ENCODE results near the gene CMTM7. TPM values are rescaled to one million over a fixed set of nuclear protein-coding genes. Genes with fewer than 3 reads are reported as not detected.

The CMTM7 gene
- total RNA-seq, 1 donor from 2014 or later: 18.0 TPM

DNA sequence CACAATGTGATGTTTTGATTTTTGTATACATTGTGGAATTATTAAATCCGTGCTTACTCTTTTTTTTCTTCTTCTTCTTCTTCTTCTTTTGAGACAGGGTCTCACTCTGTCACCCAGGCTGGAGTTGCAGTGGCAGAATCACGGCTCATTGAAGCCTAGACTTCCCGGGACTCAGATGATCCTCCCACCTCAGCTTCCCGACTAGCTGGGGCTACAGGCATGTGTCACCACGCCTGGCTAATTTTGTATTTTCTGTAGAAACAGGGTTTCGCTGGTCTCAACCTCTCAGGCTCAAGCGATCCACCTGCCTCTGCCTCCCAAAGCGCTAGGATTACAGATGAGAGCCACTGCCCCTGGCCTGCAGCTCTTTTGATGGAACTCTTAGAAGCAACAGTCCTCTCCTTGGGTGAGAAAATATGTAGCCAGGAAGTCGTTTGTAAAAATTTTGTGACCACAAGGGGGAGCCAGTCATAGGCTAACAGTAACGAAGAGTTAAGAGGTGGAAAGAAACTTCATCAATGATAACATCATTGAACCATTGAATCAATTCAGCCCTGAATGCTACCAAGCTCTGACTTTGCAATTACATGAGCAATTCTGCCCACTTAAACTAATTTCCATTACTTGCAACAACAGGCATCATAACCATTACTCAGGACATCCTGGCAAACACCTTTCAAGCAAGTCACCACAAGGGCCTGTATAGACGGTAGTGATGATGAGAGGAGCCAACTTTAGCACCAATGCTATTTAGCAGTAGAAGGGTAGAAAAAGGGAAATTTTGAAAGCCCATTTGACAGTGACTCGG lies 16.7 kb upstream of the CMTM7 start:
- no peak overlapping the region for H3K4me3 Mint-ChIP-seq
- TF ChIP-seq, protein P1, sequence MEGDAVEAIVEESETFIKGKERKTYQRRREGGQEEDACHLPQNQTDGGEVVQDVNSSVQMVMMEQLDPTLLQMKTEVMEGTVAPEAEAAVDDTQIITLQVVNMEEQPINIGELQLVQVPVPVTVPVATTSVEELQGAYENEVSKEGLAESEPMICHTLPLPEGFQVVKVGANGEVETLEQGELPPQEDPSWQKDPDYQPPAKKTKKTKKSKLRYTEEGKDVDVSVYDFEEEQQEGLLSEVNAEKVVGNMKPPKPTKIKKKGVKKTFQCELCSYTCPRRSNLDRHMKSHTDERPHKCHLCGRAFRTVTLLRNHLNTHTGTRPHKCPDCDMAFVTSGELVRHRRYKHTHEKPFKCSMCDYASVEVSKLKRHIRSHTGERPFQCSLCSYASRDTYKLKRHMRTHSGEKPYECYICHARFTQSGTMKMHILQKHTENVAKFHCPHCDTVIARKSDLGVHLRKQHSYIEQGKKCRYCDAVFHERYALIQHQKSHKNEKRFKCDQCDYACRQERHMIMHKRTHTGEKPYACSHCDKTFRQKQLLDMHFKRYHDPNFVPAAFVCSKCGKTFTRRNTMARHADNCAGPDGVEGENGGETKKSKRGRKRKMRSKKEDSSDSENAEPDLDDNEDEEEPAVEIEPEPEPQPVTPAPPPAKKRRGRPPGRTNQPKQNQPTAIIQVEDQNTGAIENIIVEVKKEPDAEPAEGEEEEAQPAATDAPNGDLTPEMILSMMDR (IDR thresholded peaks at IDR 0.05; ENCODE audit: unreplicated experiment): peak; percentile 82
- no peaks in the 10 kb centered on the region for H3K27me3 Mint-ChIP-seq (ENCODE audit: low read depth)
- DNase-seq (ENCODE audit: low spot score in 2 of 2, unreplicated experiment in 2 of 2): peak in 1 of 2 experiments; percentile 48
- no peaks in the 10 kb centered on the region for H3K9me3 Mint-ChIP-seq
- no peak overlapping the region for H3K27ac Mint-ChIP-seq
- H3K4me1 Mint-ChIP-seq: no peaks in the 10 kb centered on the region
- H3K36me3 Mint-ChIP-seq: no peaks in the 10 kb centered on the region

DNA sequence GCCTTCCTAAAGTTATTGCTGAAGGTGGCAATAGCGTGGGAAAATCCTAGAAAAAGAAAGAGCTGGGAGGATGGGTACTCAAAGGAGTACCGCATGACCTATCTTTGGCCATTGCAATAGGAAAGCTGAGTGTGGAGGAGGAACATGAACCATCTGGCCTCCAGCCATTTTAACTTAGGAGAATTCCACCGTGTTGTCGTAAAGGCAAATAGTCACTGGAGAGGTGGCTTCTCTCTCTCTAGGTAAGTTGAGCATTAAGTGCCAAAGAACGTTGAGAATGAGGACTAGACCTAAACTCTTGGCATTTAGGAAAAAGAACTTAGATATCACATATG lies 16.1 kb upstream of the CMTM7 start:
- no peaks in the 10 kb centered on the region for H3K4me1 Mint-ChIP-seq
- DNase-seq (ENCODE audit: low spot score in 2 of 2, unreplicated experiment in 2 of 2): no peak
- H3K27ac Mint-ChIP-seq: no peak overlapping the region
- H3K36me3 Mint-ChIP-seq: no peaks in the 10 kb centered on the region
- TF ChIP-seq, protein P1 (IDR thresholded peaks at IDR 0.05; ENCODE audit: unreplicated experiment): no peak
- no peaks in the 10 kb centered on the region for H3K9me3 Mint-ChIP-seq
- no peaks in the 10 kb centered on the region for H3K27me3 Mint-ChIP-seq (ENCODE audit: low read depth)
- no peak overlapping the region for H3K4me3 Mint-ChIP-seq

- Mint-ChIP-seq H3K9me3 (no peaks in the 10 kb centered on the region), H3K27ac (no peak overlapping the region), H3K36me3 (no peaks in the 10 kb centered on the region), H3K4me1 (no peaks in the 10 kb centered on the region), H3K27me3 (ENCODE audit: low read depth) (no peaks in the 10 kb centered on the region), H3K4me3 (no peak overlapping the region)
- no peak for DNase-seq (ENCODE audit: low spot score in 2 of 2, unreplicated experiment in 2 of 2)
- TF ChIP-seq, protein P1 (IDR thresholded peaks at IDR 0.05; ENCODE audit: unreplicated experiment): no peak
These were observed 15.5 kb upstream of the CMTM7 start for GRCh38 chr3:32376115-32376514.

- TF ChIP-seq, protein P1 (IDR thresholded peaks at IDR 0.05; ENCODE audit: unreplicated experiment): no peak
- Mint-ChIP-seq H3K27me3 (ENCODE audit: low read depth) (no peaks in the 10 kb centered on the region), H3K4me3 (no peak overlapping the region), H3K36me3 (no peaks in the 10 kb centered on the region), H3K4me1 (peaks cover 3% of the 10 kb centered on the region), H3K27ac (no peak overlapping the region), H3K9me3 (no peaks in the 10 kb centered on the region)
- DNase-seq (ENCODE audit: low spot score in 2 of 2, unreplicated experiment in 2 of 2): no peak
These were observed 11.7 kb upstream of the CMTM7 start for GRCh38 chr3:32379831-32380500.

- Mint-ChIP-seq H3K9me3 (no peaks in the 10 kb centered on the region), H3K4me1 (peaks cover 8% of the 10 kb centered on the region), H3K27me3 (ENCODE audit: low read depth) (no peaks in the 10 kb centered on the region), H3K27ac (no peak overlapping the region), H3K36me3 (no peaks in the 10 kb centered on the region), H3K4me3 (no peak overlapping the region)
- DNase-seq (ENCODE audit: low spot score in 2 of 2, unreplicated experiment in 2 of 2): no peak
- TF ChIP-seq, protein P1 (IDR thresholded peaks at IDR 0.05; ENCODE audit: unreplicated experiment): no peak
These were observed 9.7 kb upstream of the CMTM7 start for GRCh38 chr3:32381922-32382321.

All from mesothelial cell of epicardium (in vitro differentiated cells).